ENCODE data around the gene PDC. TPM values are rescaled to one million over a fixed set of nuclear protein-coding genes. Genes with fewer than 3 reads are reported as not detected.
"Not testable (repeated sequence)": the region's sequence is repeated elsewhere in the genome, so short reads cannot be mapped to it uniquely, and the experiment has no call there.

The PDC gene
- polyA plus RNA-seq, 1 donor from 2014 or later, result not detected

- H3K36me3 Mint-ChIP-seq, result no peaks in the 10 kb centered on the region
- no peak overlapping the region for H3K4me3 Mint-ChIP-seq
- H3K4me1 Mint-ChIP-seq, result no peaks in the 10 kb centered on the region
- no peak overlapping the region for H3K27ac Mint-ChIP-seq
- no peaks in the 10 kb centered on the region for H3K9me3 Mint-ChIP-seq
- no peaks in the 10 kb centered on the region for H3K27me3 Mint-ChIP-seq
Observed at GRCh38 chr1:186482661-186483255, 21.8 kb upstream of the PDC start.

- H3K4me3 Mint-ChIP-seq, result no peak overlapping the region
Observed at GRCh38 chr1:186481303-186481888, 20.5 kb upstream of the PDC start.

GRCh38 chr1:186479162-186479561 lies 18.2 kb upstream of the PDC start:
- Mint-ChIP-seq H3K9me3 (no peaks in the 10 kb centered on the region), H3K27ac (no peak overlapping the region), H3K4me3 (no peak overlapping the region), H3K36me3 (no peaks in the 10 kb centered on the region), H3K4me1 (no peaks in the 10 kb centered on the region), H3K27me3 (no peaks in the 10 kb centered on the region)

More at GRCh38 chr1:186481303-186481888, 20.5 kb upstream of the PDC start:
- Mint-ChIP-seq H3K27ac (no peak overlapping the region), H3K36me3 (no peaks in the 10 kb centered on the region), H3K9me3 (no peaks in the 10 kb centered on the region), H3K4me1 (no peaks in the 10 kb centered on the region), H3K27me3 (no peaks in the 10 kb centered on the region)

GRCh38 chr1:186476264-186477040 lies 15.5 kb upstream of the PDC start:
- no peaks in the 10 kb centered on the region for H3K4me1 Mint-ChIP-seq
- no peak overlapping the region for H3K4me3 Mint-ChIP-seq
- H3K36me3 Mint-ChIP-seq, result no peaks in the 10 kb centered on the region
- no peaks in the 10 kb centered on the region for H3K27me3 Mint-ChIP-seq
- H3K27ac Mint-ChIP-seq, result no peak overlapping the region
- no peaks in the 10 kb centered on the region for H3K9me3 Mint-ChIP-seq

- H3K4me1 Mint-ChIP-seq, result no peaks in the 10 kb centered on the region
- no peaks in the 10 kb centered on the region for H3K36me3 Mint-ChIP-seq
- H3K4me3 Mint-ChIP-seq, result no peak overlapping the region
- H3K27ac Mint-ChIP-seq, result no peak overlapping the region
- H3K9me3 Mint-ChIP-seq, result peaks cover 0 to 2% (median 0%) of the 10 kb centered on the region in 3 donors
- H3K27me3 Mint-ChIP-seq, result peaks cover 1% of the 10 kb centered on the region
Observed at GRCh38 chr1:186474208-186474607, 13.3 kb upstream of the PDC start.

GRCh38 chr1:186473047-186473446 lies 12.1 kb upstream of the PDC start:
- no peak overlapping the region for H3K27ac Mint-ChIP-seq
- peaks cover 3% of the 10 kb centered on the region for H3K27me3 Mint-ChIP-seq
- H3K4me3 Mint-ChIP-seq, result no peak overlapping the region
- H3K36me3 Mint-ChIP-seq, result no peaks in the 10 kb centered on the region
- no peaks in the 10 kb centered on the region for H3K4me1 Mint-ChIP-seq
- H3K9me3 Mint-ChIP-seq, result peaks cover 0 to 2% (median 0%) of the 10 kb centered on the region in 3 donors

GRCh38 chr1:186465946-186466345 lies 5.0 kb upstream of the PDC start:
- Mint-ChIP-seq H3K4me1 (no peaks in the 10 kb centered on the region), H3K27ac (no peak overlapping the region), H3K27me3 (peaks cover 3% of the 10 kb centered on the region), H3K4me3 (no peak overlapping the region), H3K36me3 (no peaks in the 10 kb centered on the region), H3K9me3 (peaks cover 0 to 2% (median 2%) of the 10 kb centered on the region in 3 donors)

- H3K27ac Mint-ChIP-seq, H3K36me3 Mint-ChIP-seq, H3K9me3 Mint-ChIP-seq, H3K4me3 Mint-ChIP-seq, H3K4me1 Mint-ChIP-seq, H3K27me3 Mint-ChIP-seq: not testable (repeated sequence)
Observed at GRCh38 chr1:186465491-186465890, 4.6 kb upstream of the PDC start.

GRCh38 chr1:186463926-186464325 lies 3.0 kb upstream of the PDC start:
- Mint-ChIP-seq H3K4me1 (no peaks in the 10 kb centered on the region), H3K4me3 (no peak overlapping the region), H3K27me3 (peaks cover 2% of the 10 kb centered on the region), H3K36me3 (no peaks in the 10 kb centered on the region), H3K27ac (no peak overlapping the region), H3K9me3 (peaks cover 0 to 2% (median 0%) of the 10 kb centered on the region in 3 donors)

GRCh38 chr1:186463511-186463910 lies 2.6 kb upstream of the PDC start:
- Mint-ChIP-seq H3K36me3 (no peaks in the 10 kb centered on the region), H3K27ac (no peak overlapping the region), H3K27me3 (peaks cover 2% of the 10 kb centered on the region), H3K9me3 (peaks cover 0 to 2% (median 0%) of the 10 kb centered on the region in 3 donors), H3K4me1 (no peaks in the 10 kb centered on the region), H3K4me3 (no peak overlapping the region)

GRCh38 chr1:186459161-186459560 lies 1.8 kb downstream of the PDC start:
- H3K9me3 Mint-ChIP-seq, H3K4me3 Mint-ChIP-seq, H3K36me3 Mint-ChIP-seq, H3K4me1 Mint-ChIP-seq, H3K27me3 Mint-ChIP-seq, H3K27ac Mint-ChIP-seq: not testable (repeated sequence)

- Mint-ChIP-seq H3K4me1 (peaks cover 0 to 5% (median 0%) of the 10 kb centered on the region in 3 donors), H3K36me3 (no peaks in the 10 kb centered on the region), H3K27me3 (peaks cover 1% of the 10 kb centered on the region), H3K4me3 (no peak overlapping the region), H3K27ac (no peak overlapping the region), H3K9me3 (no peaks in the 10 kb centered on the region)
Observed at GRCh38 chr1:186456729-186457255, 4.1 kb downstream of the PDC start.

- peaks cover 1% of the 10 kb centered on the region for H3K27me3 Mint-ChIP-seq
- H3K4me3 Mint-ChIP-seq, result no peak overlapping the region
- H3K4me1 Mint-ChIP-seq, result peaks cover 0 to 5% (median 0%) of the 10 kb centered on the region in 3 donors
- H3K9me3 Mint-ChIP-seq, result no peaks in the 10 kb centered on the region
- no peak overlapping the region for H3K27ac Mint-ChIP-seq
- H3K36me3 Mint-ChIP-seq, result no peaks in the 10 kb centered on the region
Observed at GRCh38 chr1:186454981-186455380, 5.9 kb downstream of the PDC start.

- peaks cover 0 to 1% (median 0%) of the 10 kb centered on the region in 3 donors for H3K4me1 Mint-ChIP-seq
- H3K9me3 Mint-ChIP-seq, result no peaks in the 10 kb centered on the region
- H3K36me3 Mint-ChIP-seq, result peaks cover 2% of the 10 kb centered on the region
- H3K27ac Mint-ChIP-seq, result no peak overlapping the region
- no peaks in the 10 kb centered on the region for H3K27me3 Mint-ChIP-seq
- no peak overlapping the region for H3K4me3 Mint-ChIP-seq
Observed at GRCh38 chr1:186446152-186446551, 14.8 kb downstream of the PDC start.

GRCh38 chr1:186443638-186444037 lies 17.3 kb downstream of the PDC start:
- Mint-ChIP-seq H3K4me3 (no peak overlapping the region), H3K36me3 (peaks cover 3% of the 10 kb centered on the region), H3K27ac (no peak overlapping the region), H3K9me3 (no peaks in the 10 kb centered on the region), H3K4me1 (peaks cover 0 to 1% (median 0%) of the 10 kb centered on the region in 3 donors), H3K27me3 (no peaks in the 10 kb centered on the region)

All from IgD-negative memory B cell (primary cell).